Liver (tissue), 9 donors: ENCODE measurements around the gene CBL. TPM values are rescaled to one million over a fixed set of nuclear protein-coding genes. Genes with fewer than 3 reads are reported as not detected.
"Not testable (repeated sequence)": the region's sequence is repeated elsewhere in the genome, so short reads cannot be mapped to it uniquely, and the experiment has no call there.

Source experiments
- DNase-seq: peaks from one replicate; pipeline ENCODE4 v3.0.0-alpha.2; 2017; ENCODE audit warnings: low spot score
- H3K27ac ChIP-seq, 2 donors: one replicate each; pipeline ENCODE4 v1.7.0; 2013; ENCODE audit warnings: inconsistent platforms in 2 of 2, low read length in 2 of 2, control low read depth in 1 of 2, low read depth in 1 of 2, mild to moderate bottlenecking in 1 of 2
- H3K27me3 ChIP-seq, 4 donors: one replicate each; pipeline versions ENCODE4 v1.6.1 to v1.7.0; 2013; ENCODE audit warnings: low read length in 3 of 4, inconsistent platforms in 1 of 4, mild to moderate bottlenecking in 1 of 4, moderate library complexity in 1 of 4; ENCODE audit not compliant: control insufficient read depth in 4 of 4, insufficient read depth in 4 of 4
- H3K36me3 ChIP-seq, 4 donors: one replicate each; pipeline versions ENCODE4 v1.6.1 to v1.7.0; 2013; ENCODE audit warnings: low read length in 3 of 4, mild to moderate bottlenecking in 3 of 4, low read depth in 1 of 4, moderate library complexity in 1 of 4; ENCODE audit not compliant: control insufficient read depth in 4 of 4, insufficient read depth in 3 of 4
- H3K4me1 ChIP-seq, 4 donors: one replicate each; pipeline versions ENCODE4 v1.6.1 to v1.7.0; 2013; ENCODE audit warnings: low read length in 3 of 4, mild to moderate bottlenecking in 3 of 4, moderate library complexity in 1 of 4; ENCODE audit not compliant: control insufficient read depth in 4 of 4, insufficient read depth in 4 of 4
- H3K4me3 ChIP-seq, 3 donors: one replicate each; pipeline versions ENCODE4 v1.6.1 to v1.7.0; 2013; ENCODE audit warnings: low read length in 3 of 3, control low read depth in 1 of 3, low read depth in 1 of 3, mild to moderate bottlenecking in 1 of 3
- H3K9ac ChIP-seq, 2 donors: one replicate each; pipeline ENCODE4 v1.7.0; 2013; ENCODE audit warnings: low read length in 2 of 2, mild to moderate bottlenecking in 2 of 2, moderate library complexity in 2 of 2, control low read depth in 1 of 2, low read depth in 1 of 2
- H3K9me3 ChIP-seq, 4 donors: one replicate each; pipeline versions ENCODE4 v1.6.1 to v1.7.0; 2013; ENCODE audit warnings: low read length in 3 of 4; ENCODE audit not compliant: control insufficient read depth in 4 of 4
- EGR1 ChIP-seq, 2 donors: IDR thresholded peaks; 2 replicates each; pipeline ENCODE4 v1.6.1; 2016 to 2018; ENCODE audit warnings: antibody characterized with exemption in 2 of 2, low read depth in 2 of 2
- FOXA1 ChIP-seq: IDR thresholded peaks from 2 replicates; pipeline ENCODE4 v1.6.1; 2016; ENCODE audit warnings: antibody characterized with exemption
- FOXA2 ChIP-seq: IDR thresholded peaks from 2 replicates; pipeline ENCODE4 v1.6.1; 2016; ENCODE audit warnings: antibody characterized with exemption
- HNF4A ChIP-seq, 2 donors: conservative IDR thresholded peaks; 2 replicates each; pipeline ENCODE4 v1.6.1; 2016; ENCODE audit warnings: antibody characterized with exemption in 2 of 2, mild to moderate bottlenecking in 2 of 2
- HNF4G ChIP-seq: IDR thresholded peaks from 2 replicates; pipeline ENCODE4 v1.6.1; 2016; ENCODE audit warnings: antibody characterized with exemption
- JUND ChIP-seq, 2 donors: IDR thresholded peaks; 2 replicates each; pipeline ENCODE4 v1.6.1; 2016; ENCODE audit warnings: antibody characterized with exemption in 2 of 2
- NR2F2 ChIP-seq: IDR thresholded peaks from 2 replicates; pipeline ENCODE4 v1.6.1; 2016; ENCODE audit warnings: antibody characterized with exemption
- RAD21 ChIP-seq, 2 donors: IDR thresholded peaks; 2 replicates each; pipeline ENCODE4 v1.6.1; 2016; ENCODE audit warnings: antibody characterized with exemption in 2 of 2, mild to moderate bottlenecking in 2 of 2
- RXRA ChIP-seq, 2 donors: IDR thresholded peaks; 2 replicates each; pipeline ENCODE4 v1.6.1; 2017 to 2018; ENCODE audit warnings: antibody characterized with exemption in 2 of 2, mild to moderate bottlenecking in 1 of 2
- SP1 ChIP-seq: IDR thresholded peaks from 2 replicates; pipeline ENCODE4 v1.6.1; 2018; ENCODE audit warnings: antibody characterized with exemption, mild to moderate bottlenecking
- TAF1 ChIP-seq: conservative IDR thresholded peaks from 2 replicates; pipeline ENCODE4 v1.6.1; 2016; ENCODE audit warnings: antibody characterized with exemption, mild to moderate bottlenecking
- WGBS: extraction: QIAGEN DNeasy Blood & Tissue Kit; methylation state at CpG from one replicate; pipeline ENCODE4 v1.1.7; 2013; 5-methylcytosine and 5-hydroxymethylcytosine counted together
- polyA plus RNA-seq, 2 donors: library from polyadenylated mRNA; stranded (reverse) in 1 of 2; unstranded in 1 of 2; fragments of 200-250 nt in 1 of 2; fragments of >200 nt in 1 of 2; fragmentation: Nextera tagmentation in 1 of 2; extraction: Ambion mirVana in 1 of 2; gene quantifications; one replicate each; pipeline versions ENCODE4 v1.2.1 to v1.2.3, GENCODE V29; 2013 to 2015
- total RNA-seq, 2 donors: library from RNA; depleted of rRNA; stranded (reverse); fragments of >200 nt; gene quantifications; one replicate each; pipeline ENCODE4 v1.2.3, GENCODE V29; 2014
- TF ChIP-seq, protein P1 (sequence below): IDR thresholded peaks from 2 replicates; pipeline ENCODE4 v1.6.1; 2016; ENCODE audit warnings: antibody characterized with exemption
- TF ChIP-seq, protein P2 (sequence below): IDR thresholded peaks from 2 replicates; pipeline ENCODE4 v1.6.1; 2016; ENCODE audit warnings: antibody characterized with exemption
- TF ChIP-seq, protein P3 (sequence below): fragments of 150-350 bp; IDR thresholded peaks from 2 replicates; pipeline ENCODE4 v1.5.1; 2017; ENCODE audit warnings: improper control_type of control experiment, low read depth, low read length; ENCODE audit not compliant: missing input control
- TF ChIP-seq, protein P4 (sequence below): IDR thresholded peaks from 2 replicates; pipeline ENCODE4 v1.6.1; 2016; ENCODE audit warnings: antibody characterized with exemption
- donor health status: healthy.
- donor health status: healthy.
- donor health status: healthy.
- donor health status: healthy.
- donor health status: healthy.

The CBL gene
- total and polyA plus RNA-seq, 4 donors: 1.6 to 5.5 (median 3.5) TPM

DNA sequence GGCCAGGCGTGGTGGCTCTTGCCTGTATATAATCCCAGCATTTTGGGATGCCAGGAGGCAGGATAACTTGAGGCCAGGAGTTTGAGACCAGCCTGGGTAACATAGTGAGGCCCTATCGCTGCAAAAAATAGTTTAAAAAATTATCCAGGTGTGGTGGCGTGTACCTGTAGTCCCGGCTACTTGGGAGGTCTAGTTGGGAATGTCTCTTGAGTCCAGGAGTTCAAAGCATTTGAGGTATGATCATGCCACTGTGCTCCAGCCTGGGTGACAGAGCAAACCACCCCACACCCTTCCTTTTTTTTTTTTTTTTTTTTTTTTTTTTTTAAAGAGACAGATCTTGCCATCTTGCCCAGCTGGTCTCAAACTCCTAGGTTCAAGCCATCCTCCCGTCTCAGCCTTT is 16.8 kb downstream of the CBL start:
- DNase-seq: no peak
- Histone ChIP-seq H3K36me3 (no peaks in the 10 kb centered on the region), H3K27ac (no peak overlapping the region), H3K9me3 (no peaks in the 10 kb centered on the region), H3K4me3 (no peak overlapping the region), H3K9ac (no peak overlapping the region), H3K4me1 (no peaks in the 10 kb centered on the region), H3K27me3 (no peaks in the 10 kb centered on the region)
- 97% methylated on average over 5 of the region's 5 CpGs for WGBS
- TF ChIP-seq SP1 (no peak), EGR1 (IDR thresholded peaks at IDR 0.05; ENCODE audit: low read depth in 2 of 2) (no peak), TAF1 (no peak), RXRA (IDR thresholded peaks at IDR 0.05) (no peak)
- TF ChIP-seq, protein P1, sequence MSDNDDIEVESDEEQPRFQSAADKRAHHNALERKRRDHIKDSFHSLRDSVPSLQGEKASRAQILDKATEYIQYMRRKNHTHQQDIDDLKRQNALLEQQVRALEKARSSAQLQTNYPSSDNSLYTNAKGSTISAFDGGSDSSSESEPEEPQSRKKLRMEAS: no peak

DNA sequence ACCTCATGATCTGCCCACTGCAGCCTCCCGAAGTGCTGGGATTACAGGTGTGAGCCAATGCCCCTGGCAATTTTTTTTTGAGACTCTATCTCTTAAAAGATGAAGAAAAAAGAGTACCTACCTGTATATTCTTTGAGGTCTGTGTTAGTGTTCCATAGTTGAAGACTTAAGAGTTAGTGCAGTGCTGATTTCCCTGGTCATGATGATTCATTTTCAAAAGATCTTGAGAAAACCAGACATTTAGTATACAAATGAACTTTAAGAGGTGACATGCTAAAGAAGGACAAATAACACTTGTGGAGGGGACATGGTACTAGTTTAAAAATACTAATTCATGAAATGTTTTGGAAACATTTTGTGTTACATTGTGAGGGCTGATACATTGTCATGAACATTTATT is 17.7 kb downstream of the CBL start:
- no peaks in the 10 kb centered on the region for H3K36me3 ChIP-seq
- H3K4me3 ChIP-seq: no peak overlapping the region
- no peaks in the 10 kb centered on the region for H3K27me3 ChIP-seq
- WGBS: 92% methylated on average over 1 of the region's 1 CpG
- H3K4me1 ChIP-seq: no peaks in the 10 kb centered on the region
- no peak overlapping the region for H3K27ac ChIP-seq
- no peaks in the 10 kb centered on the region for H3K9me3 ChIP-seq
- no peak for TF ChIP-seq NR2F2
- TF ChIP-seq, protein P2, sequence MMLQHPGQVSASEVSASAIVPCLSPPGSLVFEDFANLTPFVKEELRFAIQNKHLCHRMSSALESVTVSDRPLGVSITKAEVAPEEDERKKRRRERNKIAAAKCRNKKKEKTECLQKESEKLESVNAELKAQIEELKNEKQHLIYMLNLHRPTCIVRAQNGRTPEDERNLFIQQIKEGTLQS: no peak
- TF ChIP-seq HNF4A (conservative IDR thresholded peaks at IDR 0.05): no peak
- TF ChIP-seq EGR1 (IDR thresholded peaks at IDR 0.05; ENCODE audit: low read depth in 2 of 2): no peak
- TF ChIP-seq, protein P3, sequence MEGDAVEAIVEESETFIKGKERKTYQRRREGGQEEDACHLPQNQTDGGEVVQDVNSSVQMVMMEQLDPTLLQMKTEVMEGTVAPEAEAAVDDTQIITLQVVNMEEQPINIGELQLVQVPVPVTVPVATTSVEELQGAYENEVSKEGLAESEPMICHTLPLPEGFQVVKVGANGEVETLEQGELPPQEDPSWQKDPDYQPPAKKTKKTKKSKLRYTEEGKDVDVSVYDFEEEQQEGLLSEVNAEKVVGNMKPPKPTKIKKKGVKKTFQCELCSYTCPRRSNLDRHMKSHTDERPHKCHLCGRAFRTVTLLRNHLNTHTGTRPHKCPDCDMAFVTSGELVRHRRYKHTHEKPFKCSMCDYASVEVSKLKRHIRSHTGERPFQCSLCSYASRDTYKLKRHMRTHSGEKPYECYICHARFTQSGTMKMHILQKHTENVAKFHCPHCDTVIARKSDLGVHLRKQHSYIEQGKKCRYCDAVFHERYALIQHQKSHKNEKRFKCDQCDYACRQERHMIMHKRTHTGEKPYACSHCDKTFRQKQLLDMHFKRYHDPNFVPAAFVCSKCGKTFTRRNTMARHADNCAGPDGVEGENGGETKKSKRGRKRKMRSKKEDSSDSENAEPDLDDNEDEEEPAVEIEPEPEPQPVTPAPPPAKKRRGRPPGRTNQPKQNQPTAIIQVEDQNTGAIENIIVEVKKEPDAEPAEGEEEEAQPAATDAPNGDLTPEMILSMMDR: no peak
- TF ChIP-seq RAD21 (IDR thresholded peaks at IDR 0.05): no peak
- TF ChIP-seq TAF1: no peak
- no peak for DNase-seq
- H3K9ac ChIP-seq: no peak overlapping the region

DNA sequence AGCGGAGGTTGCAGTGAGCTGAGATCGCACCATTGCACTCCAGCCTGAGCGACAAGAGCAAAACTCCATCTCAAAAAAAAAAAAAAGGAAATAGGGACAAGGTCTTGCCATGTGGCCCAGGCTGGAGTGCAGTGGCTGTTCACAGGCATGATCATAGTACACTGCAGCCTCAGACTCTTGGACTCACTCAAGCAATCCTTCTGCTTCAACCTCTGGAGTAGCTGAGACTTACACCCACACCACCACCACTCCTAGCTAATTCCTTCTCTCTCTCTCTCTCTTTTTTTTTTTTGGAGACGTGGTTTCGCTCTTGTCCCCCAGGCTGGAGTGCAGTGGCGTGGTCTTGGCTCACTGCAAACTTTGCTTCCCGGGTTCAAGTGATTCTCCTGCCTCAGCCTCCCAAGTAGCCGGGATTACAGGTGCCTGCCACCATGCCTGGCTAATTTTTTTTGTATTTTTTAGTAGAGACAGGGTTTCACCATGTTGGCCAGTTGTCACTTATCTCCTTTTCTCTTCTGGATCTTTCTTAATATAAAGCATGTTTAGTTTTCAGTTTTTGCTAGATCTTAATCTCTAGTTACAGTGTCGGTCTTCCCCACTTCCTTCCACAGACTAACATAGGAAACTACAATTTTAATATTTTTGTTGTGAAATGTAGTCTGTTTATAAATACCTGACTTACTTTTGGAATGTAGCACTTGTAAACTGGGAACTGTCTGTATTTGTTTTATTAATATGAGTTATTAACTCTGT is 22.6 kb downstream of the CBL start:
- H3K36me3 ChIP-seq, H3K4me3 ChIP-seq, H3K9me3 ChIP-seq, H3K4me1 ChIP-seq, DNase-seq, H3K27ac ChIP-seq, H3K27me3 ChIP-seq, H3K9ac ChIP-seq: not testable (repeated sequence)
- WGBS: 88% methylated on average over 9 of the region's 9 CpGs

DNA sequence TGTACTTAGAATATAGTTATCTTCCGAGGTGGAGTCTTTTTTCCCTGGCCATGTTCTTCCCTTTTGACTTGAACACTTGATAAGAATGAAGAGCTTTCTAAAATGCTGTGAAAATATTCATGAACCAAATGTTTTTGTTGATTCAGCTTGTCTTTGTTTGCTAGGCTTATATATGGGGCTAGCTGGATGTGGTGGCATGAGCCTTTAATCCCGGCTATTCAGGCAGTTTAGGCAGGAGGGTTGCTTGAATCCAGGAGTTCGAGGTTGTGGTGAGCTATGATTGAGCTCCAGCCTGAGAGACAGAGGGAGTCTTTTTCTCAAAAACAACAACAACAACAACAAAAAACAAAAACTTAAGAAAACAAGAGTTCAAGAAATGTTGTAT is 23.1 kb downstream of the CBL start:
- WGBS: 76% methylated on average over 3 of the region's 3 CpGs
- Histone ChIP-seq H3K9ac (no peak overlapping the region), H3K9me3 (no peaks in the 10 kb centered on the region), H3K36me3 (peaks cover 0 to 4% (median 2%) of the 10 kb centered on the region in 4 donors), H3K4me3 (no peak overlapping the region), H3K4me1 (peaks cover 0 to 4% (median under 1%) of the 10 kb centered on the region in 4 donors), H3K27me3 (no peaks in the 10 kb centered on the region), H3K27ac (no peak overlapping the region)
- no peak for DNase-seq
- no peak for TF ChIP-seq RXRA (IDR thresholded peaks at IDR 0.05)
- TF ChIP-seq HNF4G: no peak
- no peak for TF ChIP-seq RAD21 (IDR thresholded peaks at IDR 0.05)
- no peak for TF ChIP-seq TAF1
- no peak for TF ChIP-seq FOXA2
- no peak for TF ChIP-seq FOXA1
- TF ChIP-seq, protein P1: no peak
- TF ChIP-seq, protein P2: no peak
- no peak for TF ChIP-seq HNF4A (conservative IDR thresholded peaks at IDR 0.05)
- TF ChIP-seq EGR1 (IDR thresholded peaks at IDR 0.05; ENCODE audit: low read depth in 2 of 2): no peak
- no peak for TF ChIP-seq JUND (IDR thresholded peaks at IDR 0.05)
- TF ChIP-seq, protein P3: no peak
- TF ChIP-seq SP1: no peak
- TF ChIP-seq NR2F2: no peak
- TF ChIP-seq, protein P4, sequence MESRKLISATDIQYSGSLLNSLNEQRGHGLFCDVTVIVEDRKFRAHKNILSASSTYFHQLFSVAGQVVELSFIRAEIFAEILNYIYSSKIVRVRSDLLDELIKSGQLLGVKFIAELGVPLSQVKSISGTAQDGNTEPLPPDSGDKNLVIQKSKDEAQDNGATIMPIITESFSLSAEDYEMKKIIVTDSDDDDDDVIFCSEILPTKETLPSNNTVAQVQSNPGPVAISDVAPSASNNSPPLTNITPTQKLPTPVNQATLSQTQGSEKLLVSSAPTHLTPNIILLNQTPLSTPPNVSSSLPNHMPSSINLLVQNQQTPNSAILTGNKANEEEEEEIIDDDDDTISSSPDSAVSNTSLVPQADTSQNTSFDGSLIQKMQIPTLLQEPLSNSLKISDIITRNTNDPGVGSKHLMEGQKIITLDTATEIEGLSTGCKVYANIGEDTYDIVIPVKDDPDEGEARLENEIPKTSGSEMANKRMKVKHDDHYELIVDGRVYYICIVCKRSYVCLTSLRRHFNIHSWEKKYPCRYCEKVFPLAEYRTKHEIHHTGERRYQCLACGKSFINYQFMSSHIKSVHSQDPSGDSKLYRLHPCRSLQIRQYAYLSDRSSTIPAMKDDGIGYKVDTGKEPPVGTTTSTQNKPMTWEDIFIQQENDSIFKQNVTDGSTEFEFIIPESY: no peak
